B cell (primary cell): ENCODE measurements around the gene MYCN.

Experiments
- CTCF ChIP-seq: fragments of 200-600 bp; IDR thresholded peaks from one replicate; pipeline ENCODE4 v1.8.0; 2022; ENCODE audit warnings: antibody characterized with exemption, mild to moderate bottlenecking
- EZH2 ChIP-seq: IDR thresholded peaks from 2 replicates; pipeline ENCODE4 v1.6.1; 2012; ENCODE audit warnings: borderline replicate concordance, low read depth, mild to moderate bottlenecking, moderate library complexity, low read length; ENCODE audit not compliant: insufficient read depth, poor library complexity, severe bottlenecking

- no peak for TF ChIP-seq EZH2
- TF ChIP-seq CTCF: no peak
Measured at GRCh38 chr2:15985531-15985930, 45.2 kb downstream of the MYCN start.
